CD1c-positive myeloid dendritic cell (primary cell): ENCODE results near the gene MED13L.
A peak's percentile ranks its signal among the peaks of the same experiment; 100 is the strongest.
"Not testable (repeated sequence)": the region's sequence is repeated elsewhere in the genome, so short reads cannot be mapped to it uniquely, and the experiment has no call there.

Experiments used
- DNase-seq: peaks from one replicate; pipeline ENCODE4 v3.0.0-alpha.2; 2016; ENCODE audit errors: extremely low spot score

MED13L gene

GRCh38 chr12:116247377-116247776, 30.1 kb downstream of the MED13L start:
- DNase-seq = no peak

- DNase-seq = no peak
Measured at GRCh38 chr12:116246490-116247179, 30.9 kb downstream of the MED13L start.

GRCh38 chr12:116245189-116245588, 32.3 kb downstream of the MED13L start:
- no peak for DNase-seq

- DNase-seq = no peak
Measured at GRCh38 chr12:116244474-116245090, 32.9 kb downstream of the MED13L start.

- peak; percentile 30 for DNase-seq
Measured at GRCh38 chr12:116244001-116244400, 33.5 kb downstream of the MED13L start.

GRCh38 chr12:116242740-116243139, 34.8 kb downstream of the MED13L start:
- DNase-seq = no peak

GRCh38 chr12:116241157-116241759, 36.2 kb downstream of the MED13L start:
- DNase-seq = peak; percentile 13

GRCh38 chr12:116238570-116239119, 38.8 kb downstream of the MED13L start:
- DNase-seq = not testable (repeated sequence)

- DNase-seq = no peak
Measured at GRCh38 chr12:116238149-116238548, 39.3 kb downstream of the MED13L start.

GRCh38 chr12:116236976-116237375, 40.5 kb downstream of the MED13L start:
- no peak for DNase-seq

- peak; percentile 42 for DNase-seq
Measured at GRCh38 chr12:116236148-116236731, 41.3 kb downstream of the MED13L start.

- not testable (repeated sequence) for DNase-seq
Measured at GRCh38 chr12:116234148-116234547, 43.3 kb downstream of the MED13L start.

GRCh38 chr12:116233669-116234068, 43.8 kb downstream of the MED13L start:
- DNase-seq = no peak

- no peak for DNase-seq
Measured at GRCh38 chr12:116227811-116228210, 49.7 kb downstream of the MED13L start.

- DNase-seq = no peak
Measured at GRCh38 chr12:116226026-116226425, 51.5 kb downstream of the MED13L start.

- DNase-seq = no peak
Measured at GRCh38 chr12:116222358-116222757, 55.1 kb downstream of the MED13L start.

- DNase-seq = no peak
Measured at GRCh38 chr12:116220756-116221155, 56.7 kb downstream of the MED13L start.

GRCh38 chr12:116217045-116217735, 60.3 kb downstream of the MED13L start:
- peak; percentile 12 for DNase-seq

GRCh38 chr12:116216022-116216756, 61.3 kb downstream of the MED13L start:
- DNase-seq = no peak

- DNase-seq = peak; percentile 8
Measured at GRCh38 chr12:116215023-116215422, 62.5 kb downstream of the MED13L start.

GRCh38 chr12:116213885-116214527, 63.5 kb downstream of the MED13L start:
- DNase-seq = no peak
